GM23248 (cell line): ENCODE measurements around the gene HP.

Source experiments
- EZH2 ChIP-seq: fragments of 200-600 bp; sonication (generic); IDR thresholded peaks from 2 replicates; pipeline ENCODE4 v1.6.1; 2018; ENCODE audit warnings: antibody characterized with exemption, mild to moderate bottlenecking; ENCODE audit not compliant: insufficient read depth, poor library complexity, severe bottlenecking
- EZH2phosphoT487 ChIP-seq: fragments of 200-600 bp; sonication (generic); IDR thresholded peaks from 2 replicates; pipeline ENCODE4 v1.6.1; 2018; ENCODE audit warnings: antibody characterized with exemption, moderate library complexity, mild to moderate bottlenecking, low read depth; ENCODE audit not compliant: insufficient read depth

DNA sequence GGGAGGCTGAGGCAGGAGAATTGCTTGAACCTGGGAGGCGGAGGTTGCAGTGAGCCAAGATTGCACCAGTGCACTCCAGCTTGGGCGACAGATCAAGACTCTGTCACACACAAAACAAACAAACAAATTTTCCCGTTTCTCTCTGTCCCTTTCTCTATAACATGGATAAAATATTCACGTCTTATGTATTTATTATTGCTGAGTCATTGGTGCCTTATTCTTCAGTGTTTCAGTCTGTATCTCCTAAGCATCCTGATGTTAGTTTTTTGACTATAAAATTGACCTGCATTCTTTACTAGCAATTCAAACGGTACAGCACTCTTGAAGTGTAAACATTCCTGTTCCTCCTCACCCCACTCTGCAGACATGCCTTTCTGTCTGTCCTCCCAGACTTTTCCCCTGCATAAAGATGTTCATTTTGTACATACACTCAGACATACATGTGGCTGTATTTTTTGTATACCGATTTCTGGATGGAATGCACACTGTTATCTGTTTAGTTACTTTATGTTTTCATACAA lies 29.4 kb upstream of the HP start:
- TF ChIP-seq EZH2phosphoT487 (no peak), EZH2 (no peak)
